Lower leg skin (tissue), 4 donors: ENCODE results near the gene KIT. TPM values are rescaled to one million over a fixed set of nuclear protein-coding genes. Genes with fewer than 3 reads are reported as not detected.

Experiments used
- DNase-seq, 2 donors: peaks; one replicate each; pipeline ENCODE4 v3.0.0-alpha.2; 2019; ENCODE audit warnings: low spot score in 2 of 2
- H3K4me3 ChIP-seq: fragments of 200-600 bp; sonication (generic); 2 replicates; pipeline ENCODE4 v1.5.1; 2017; ENCODE audit warnings: mild to moderate bottlenecking, low read depth; ENCODE audit not compliant: poor library complexity, severe bottlenecking
- POLR2A ChIP-seq, 2 donors: fragments of 450-650 bp; IDR thresholded peaks; one replicate each; pipeline ENCODE4 v1.6.1; 2016 to 2017; ENCODE audit warnings: antibody characterized with exemption in 2 of 2, mild to moderate bottlenecking in 1 of 2, moderate library complexity in 1 of 2
- WGBS, 2 donors: methylation state at CpG; one replicate each; pipeline ENCODE4 v1.1.5; 2018; 5-methylcytosine and 5-hydroxymethylcytosine counted together
- intact Hi-C: fragments of 100-400 bp; cut with DNase I; formaldehyde crosslinking; loops from one replicate; pipeline ENCODE4 v1.15.0; 2023; ENCODE audit warnings: low total_unique reads
- total RNA-seq, 4 donors: library from RNA; depleted of rRNA; stranded (reverse); fragments of >200 nt; gene quantifications; one replicate each; pipeline ENCODE4 v1.1.0, GENCODE V29; 2016
- TF ChIP-seq, protein P1 (sequence below), 3 donors: fragments of 450-650 bp; IDR thresholded peaks; one replicate each; pipeline ENCODE4 v1.5.1; 2016; ENCODE audit warnings: antibody characterized with exemption in 3 of 3, mild to moderate bottlenecking in 3 of 3, moderate library complexity in 2 of 3

The KIT gene
- total RNA-seq = 10 to 100 TPM; 26.1 to 54.7 (median 36.2) TPM

DNA sequence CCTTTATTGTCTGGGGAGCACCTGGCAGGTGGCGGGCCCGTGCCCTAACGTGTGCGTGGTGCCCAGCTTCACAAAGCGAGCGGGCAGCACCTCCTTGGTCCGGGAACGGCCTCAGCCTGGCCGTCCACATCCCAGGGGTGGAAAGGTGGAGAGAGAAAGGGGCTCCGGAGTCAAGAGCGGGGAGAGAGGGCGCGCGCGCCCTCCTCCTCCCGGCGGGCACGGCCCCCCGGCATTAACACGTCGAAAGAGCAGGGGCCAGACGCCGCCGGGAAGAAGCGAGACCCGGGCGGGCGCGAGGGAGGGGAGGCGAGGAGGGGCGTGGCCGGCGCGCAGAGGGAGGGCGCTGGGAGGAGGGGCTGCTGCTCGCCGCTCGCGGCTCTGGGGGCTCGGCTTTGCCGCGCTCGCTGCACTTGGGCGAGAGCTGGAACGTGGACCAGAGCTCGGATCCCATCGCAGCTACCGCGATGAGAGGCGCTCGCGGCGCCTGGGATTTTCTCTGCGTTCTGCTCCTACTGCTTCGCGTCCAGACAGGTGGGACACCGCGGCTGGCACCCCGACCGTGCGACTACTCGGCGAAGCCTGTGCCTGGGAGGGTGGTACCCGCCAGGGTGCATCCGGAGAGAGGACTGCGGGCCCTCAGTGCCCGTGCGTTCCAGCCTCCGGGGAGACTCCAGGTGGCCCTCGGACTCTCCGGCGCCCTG is at the start of gene KIT:
KIT (plus strand) TSS at position 407 of the 701 bp plus-strand sequence; CDS start at position 465, 58 bp downstream.
- TF ChIP-seq, protein P1, sequence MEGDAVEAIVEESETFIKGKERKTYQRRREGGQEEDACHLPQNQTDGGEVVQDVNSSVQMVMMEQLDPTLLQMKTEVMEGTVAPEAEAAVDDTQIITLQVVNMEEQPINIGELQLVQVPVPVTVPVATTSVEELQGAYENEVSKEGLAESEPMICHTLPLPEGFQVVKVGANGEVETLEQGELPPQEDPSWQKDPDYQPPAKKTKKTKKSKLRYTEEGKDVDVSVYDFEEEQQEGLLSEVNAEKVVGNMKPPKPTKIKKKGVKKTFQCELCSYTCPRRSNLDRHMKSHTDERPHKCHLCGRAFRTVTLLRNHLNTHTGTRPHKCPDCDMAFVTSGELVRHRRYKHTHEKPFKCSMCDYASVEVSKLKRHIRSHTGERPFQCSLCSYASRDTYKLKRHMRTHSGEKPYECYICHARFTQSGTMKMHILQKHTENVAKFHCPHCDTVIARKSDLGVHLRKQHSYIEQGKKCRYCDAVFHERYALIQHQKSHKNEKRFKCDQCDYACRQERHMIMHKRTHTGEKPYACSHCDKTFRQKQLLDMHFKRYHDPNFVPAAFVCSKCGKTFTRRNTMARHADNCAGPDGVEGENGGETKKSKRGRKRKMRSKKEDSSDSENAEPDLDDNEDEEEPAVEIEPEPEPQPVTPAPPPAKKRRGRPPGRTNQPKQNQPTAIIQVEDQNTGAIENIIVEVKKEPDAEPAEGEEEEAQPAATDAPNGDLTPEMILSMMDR (IDR thresholded peaks at IDR 0.05) = no peak
- TF ChIP-seq POLR2A (IDR thresholded peaks at IDR 0.05) = no peak
- WGBS, 2 donors = 0 to 1% methylated on average over 49 to 62 of the region's 72 CpGs
- peak within 1 kb of the TSS; percentile 24 for H3K4me3 ChIP-seq
- peak; percentile 31 to 91 for DNase-seq
- intact Hi-C loops = no loop called here

GRCh38 chr4:54609310-54609709 is 48.4 kb upstream of the KIT start:
- no peak overlapping the region for H3K4me3 ChIP-seq
- no peak for DNase-seq
- intact Hi-C loops = no loop called here
- TF ChIP-seq, protein P1 (IDR thresholded peaks at IDR 0.05) = no peak
- no peak for TF ChIP-seq POLR2A (IDR thresholded peaks at IDR 0.05)
- 82 to 85% methylated on average over 1 of the region's 1 CpG for WGBS, 2 donors

DNA sequence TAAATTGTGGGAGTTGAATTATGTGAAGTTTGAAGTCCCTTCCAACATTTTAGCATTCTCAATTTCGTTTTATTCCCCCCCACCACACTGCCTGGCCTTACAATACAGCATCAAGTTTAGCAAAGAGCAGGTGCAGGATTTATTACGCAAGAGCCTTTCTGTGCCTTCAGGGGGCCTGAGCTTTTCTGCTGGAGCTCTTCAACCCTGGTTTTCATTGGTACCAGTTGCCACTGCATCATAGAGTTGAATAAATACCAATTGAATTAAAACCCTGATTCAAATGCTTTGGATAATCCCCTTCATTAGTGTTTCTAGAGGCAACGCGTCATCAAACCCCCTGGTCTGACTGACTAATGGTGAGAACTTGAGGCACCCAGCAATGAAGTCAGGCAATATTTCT is 43.6 kb upstream of the KIT start:
- TF ChIP-seq, protein P1 (IDR thresholded peaks at IDR 0.05) = no peak
- TF ChIP-seq POLR2A (IDR thresholded peaks at IDR 0.05) = no peak
- no peak for DNase-seq
- 82 to 91% methylated on average over 4 of the region's 4 CpGs for WGBS, 2 donors
- intact Hi-C loops = no loop called here
- H3K4me3 ChIP-seq = no peak overlapping the region

DNA sequence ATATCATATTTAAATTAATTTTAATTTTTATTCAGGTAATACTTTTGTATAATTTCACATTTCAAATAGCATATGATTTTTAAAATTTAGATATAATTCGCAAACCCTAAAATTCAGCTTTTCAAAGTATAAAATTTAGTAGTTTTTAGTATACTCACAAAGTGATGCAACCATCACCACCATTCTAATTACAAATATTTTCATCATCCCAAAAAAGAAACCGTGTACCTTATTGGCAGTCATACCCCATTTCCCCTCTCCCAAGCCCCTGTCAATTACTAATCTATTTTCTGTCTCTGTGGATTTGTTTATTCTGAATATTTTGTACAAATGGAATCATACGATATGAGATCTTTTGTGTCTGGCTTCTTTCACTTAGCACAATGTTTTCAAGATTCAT is 37.0 kb upstream of the KIT start:
- DNase-seq = no peak
- intact Hi-C loops = no loop called here
- TF ChIP-seq POLR2A (IDR thresholded peaks at IDR 0.05) = no peak
- TF ChIP-seq, protein P1 (IDR thresholded peaks at IDR 0.05) = no peak
- 87 to 89% methylated on average over 3 of the region's 3 CpGs for WGBS, 2 donors
- no peak overlapping the region for H3K4me3 ChIP-seq

- H3K4me3 ChIP-seq = no peak overlapping the region
- TF ChIP-seq, protein P1 (IDR thresholded peaks at IDR 0.05) = no peak
- no peak for TF ChIP-seq POLR2A (IDR thresholded peaks at IDR 0.05)
- intact Hi-C loops = no loop called here
- WGBS, 2 donors = 64 to 70% methylated on average over 2 of the region's 2 CpGs
- no peak for DNase-seq
Measured at GRCh38 chr4:54625391-54625790, 32.4 kb upstream of the KIT start.

GRCh38 chr4:54626113-54626512 is 31.6 kb upstream of the KIT start:
- TF ChIP-seq, protein P1 (IDR thresholded peaks at IDR 0.05) = no peak
- no peak for TF ChIP-seq POLR2A (IDR thresholded peaks at IDR 0.05)
- 52 to 63% methylated on average over 7 of the region's 7 CpGs for WGBS, 2 donors
- DNase-seq = no peak
- no peak overlapping the region for H3K4me3 ChIP-seq
- intact Hi-C loops = no loop called here
